Left cardiac atrium (tissue), 4 donors: ENCODE measurements around the gene LAP3. TPM values are rescaled to one million over a fixed set of nuclear protein-coding genes. Genes with fewer than 3 reads are reported as not detected.
A peak's percentile ranks its signal among the peaks of the same experiment; 100 is the strongest.

Experiments used
- ATAC-seq, 2 donors: fragments of 200-7000 bp; cut with Tn5 transposase; one replicate each; pipeline ENCODE4 v1.9.1; 2020; ENCODE audit warnings: mild to moderate bottlenecking in 2 of 2, moderate library complexity in 2 of 2
- DNase-seq: peaks from one replicate; pipeline ENCODE4 v3.0.0-alpha.2; 2020
- intact Hi-C, 2 donors: fragments of 100-400 bp; cut with DNase I; formaldehyde crosslinking; loops; one replicate each; pipeline versions ENCODE4 v1.14.1 to v1.15.1; 2022 to 2023
- total RNA-seq, 2 donors: library from RNA; stranded (reverse); fragmentation: NEBNext Ultra II Directional; extraction: Animal tissue kit (Norgen Biotek cat#: 25700); gene quantifications; one replicate each; pipeline ENCODE4 v1.2.1, GENCODE V29; 2021
- donor health status: DM: no; HTN: yes; CAD: no.
- donor health status: DM: no; HTN: yes; CAD: no; lungs with severe emphysema.
- donor health status: DM: yes; HTN: yes; CAD: no.
- donor health status: Dilated cardiomyopathy.

LAP3 gene
- total RNA-seq, 2 donors from 2014 or later, result 60.6 to 76.8 TPM

- DNase-seq, result no peak
- no peak for ATAC-seq
- intact Hi-C loops, result no loop called here
Measured at GRCh38 chr4:17605236-17605635, 28.2 kb downstream of the LAP3 start.

GRCh38 chr4:17613761-17614415, 36.9 kb downstream of the LAP3 start:
- intact Hi-C loops, result loop anchor here in 1 of 2 donors (5.0 kb wide), 1 partner anchor 37 kb away; the partner anchor contains the start of gene LAP3
- DNase-seq, result peak; percentile 33
- ATAC-seq, result peak; percentile 58 to 78

DNA sequence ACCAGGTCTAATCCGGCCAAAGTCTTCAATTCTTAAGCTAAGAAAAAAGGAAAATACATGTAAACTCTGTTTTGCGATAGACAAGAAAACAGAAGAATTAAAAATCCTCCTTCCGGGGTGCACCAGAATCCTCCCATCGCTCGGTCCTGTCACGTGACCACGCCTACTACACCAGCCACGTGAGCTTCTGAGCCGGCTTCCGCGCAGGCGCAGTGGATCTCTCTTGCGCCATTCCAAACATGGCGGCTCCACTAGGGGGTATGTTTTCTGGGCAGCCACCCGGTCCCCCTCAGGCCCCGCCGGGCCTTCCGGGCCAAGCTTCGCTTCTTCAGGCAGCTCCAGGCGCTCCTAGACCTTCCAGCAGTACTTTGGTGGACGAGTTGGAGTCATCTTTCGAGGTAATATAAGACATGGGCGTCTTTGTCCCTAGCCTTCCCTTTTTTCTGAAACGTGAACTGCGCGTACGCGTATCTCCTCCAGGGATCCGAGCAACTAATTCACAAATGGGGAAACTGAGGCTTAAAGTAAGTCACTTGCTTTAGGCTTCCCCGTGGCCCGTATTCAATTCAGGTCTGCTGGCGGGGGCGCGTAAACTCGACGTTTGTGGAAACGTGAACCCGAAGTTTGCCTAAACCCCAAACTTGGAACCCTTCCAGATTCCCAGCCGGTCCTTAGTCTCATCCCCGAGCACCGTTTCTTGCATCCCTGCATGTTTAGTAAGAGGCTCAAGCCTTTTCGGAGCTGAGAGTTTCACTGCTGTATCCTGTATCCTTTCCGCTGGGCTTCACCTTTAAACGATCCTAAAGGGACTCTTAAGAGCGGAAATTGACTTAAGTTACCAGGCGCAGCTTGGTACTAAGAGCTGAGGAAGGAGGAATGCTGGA, 37.7 kb downstream of the LAP3 start, which contains the start of gene MED28:
Gene MED28, plus strand, starts transcription at position 226 of the 884 bp plus-strand sequence. Its CDS starts 14 bp downstream, at position 240.
- peak; percentile 98 to 99 for ATAC-seq
- intact Hi-C loops, result loop anchor here in 1 of 2 donors (5.0 kb wide), 1 partner anchor 37 kb away; the partner anchor contains the start of gene LAP3
- peak; percentile 98 for DNase-seq

DNA sequence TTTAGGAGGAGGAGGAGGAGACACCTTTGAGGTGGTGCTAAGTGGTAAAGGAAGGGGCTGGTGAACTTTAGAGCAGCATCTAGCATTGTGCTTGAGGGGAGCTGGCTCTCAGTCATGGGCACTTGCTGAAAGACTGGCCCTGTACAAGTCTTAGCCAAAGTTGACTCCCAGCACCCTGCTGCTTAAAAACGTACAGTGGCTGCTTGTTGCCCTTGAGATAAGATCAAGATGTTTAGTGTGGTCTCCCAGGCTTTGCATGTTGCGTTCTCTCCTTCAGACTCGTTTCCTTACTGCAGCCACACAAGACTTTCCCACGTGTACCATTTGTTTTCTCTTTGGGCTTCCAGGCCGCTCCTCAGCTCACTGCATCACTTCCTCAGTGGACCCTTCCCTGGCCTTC, 39.3 kb downstream of the LAP3 start:
- ATAC-seq, result no peak
- intact Hi-C loops, result no loop called here
- DNase-seq, result no peak

- no peak for ATAC-seq
- no peak for DNase-seq
- intact Hi-C loops, result no loop called here
Measured at GRCh38 chr4:17618926-17619325, 41.9 kb downstream of the LAP3 start.

DNA sequence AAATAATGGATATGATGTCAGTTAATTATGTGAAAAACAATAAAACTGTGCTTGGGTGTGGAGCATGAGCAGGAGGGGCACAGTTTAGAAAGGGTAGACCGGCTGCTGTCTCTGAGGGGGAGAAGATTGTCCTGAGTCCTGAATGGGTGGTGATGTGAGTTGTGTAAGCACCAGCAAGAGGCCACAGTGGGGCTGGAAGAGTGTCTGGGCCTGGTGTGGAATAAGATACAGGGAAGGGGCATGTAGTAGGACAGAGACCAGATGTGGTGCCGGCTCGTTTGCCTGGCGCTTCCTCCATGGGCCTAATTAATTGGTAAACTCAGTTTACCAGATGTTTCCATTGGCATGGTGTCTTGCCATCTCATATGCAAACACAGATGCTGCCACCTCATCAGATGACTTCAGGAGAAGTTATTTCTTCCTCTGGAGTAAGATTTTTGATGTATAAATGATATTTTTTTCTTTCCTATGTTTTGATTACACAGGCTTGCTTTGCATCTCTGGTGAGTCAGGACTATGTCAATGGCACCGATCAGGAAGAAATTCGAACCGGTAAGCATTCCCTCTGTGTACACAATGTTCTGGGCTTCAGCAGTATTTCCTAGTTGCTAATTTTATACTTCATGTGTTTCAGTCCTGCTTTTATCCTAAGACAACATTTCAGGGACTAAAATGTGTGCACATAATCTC, 42.6 kb downstream of the LAP3 start:
- DNase-seq (no peak), ATAC-seq (no peak)
- intact Hi-C loops, result no loop called here

GRCh38 chr4:17623451-17624001, 46.5 kb downstream of the LAP3 start:
- intact Hi-C loops, result no loop called here
- DNase-seq (no peak), ATAC-seq (no peak)

DNA sequence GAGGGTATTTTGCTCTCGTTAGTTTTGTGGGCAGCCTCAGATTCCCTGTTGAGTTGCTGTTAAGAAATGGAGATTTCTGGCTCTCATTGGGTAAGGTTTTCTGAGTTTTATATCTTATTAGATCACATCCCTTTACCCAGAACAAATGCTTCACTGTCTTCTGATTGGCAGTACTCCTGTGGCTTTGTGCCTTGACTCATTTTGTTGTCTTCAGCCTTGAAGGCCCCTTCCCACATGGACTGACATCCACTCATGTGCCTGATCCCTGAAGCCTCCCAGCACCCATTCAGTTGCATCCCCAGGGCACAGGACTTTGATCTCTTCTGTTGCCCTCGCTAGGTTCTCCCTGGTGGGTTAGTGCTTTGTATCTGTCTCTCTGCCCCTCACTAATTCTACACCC, 47.8 kb downstream of the LAP3 start:
- intact Hi-C loops, result no loop called here
- ATAC-seq (no peak), DNase-seq (no peak)

DNA sequence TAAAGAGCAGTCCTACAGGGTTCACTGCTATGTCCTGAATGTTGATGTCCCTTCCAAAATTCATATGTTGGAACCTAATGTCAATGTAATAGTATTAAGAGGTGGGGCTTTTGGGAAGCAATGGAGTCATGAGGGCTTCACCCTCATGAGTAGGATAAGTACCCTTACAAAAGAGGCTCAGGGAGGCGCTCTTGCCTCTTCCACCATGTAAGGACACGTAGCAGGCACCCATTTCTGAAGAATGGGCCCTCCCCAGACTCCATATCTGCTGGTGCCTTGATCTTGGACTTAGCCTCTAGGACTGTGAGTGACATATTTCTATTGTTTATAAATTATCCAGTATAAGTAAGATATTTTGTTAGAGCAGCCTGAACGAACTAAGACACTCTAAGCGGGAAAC, 53.2 kb downstream of the LAP3 start:
- intact Hi-C loops, result loop anchor here in 1 of 2 donors (10.0 kb wide), 1 partner anchor 945 kb away; no protein-coding TSS in a partner anchor
- ATAC-seq, result no peak
- no peak for DNase-seq

DNA sequence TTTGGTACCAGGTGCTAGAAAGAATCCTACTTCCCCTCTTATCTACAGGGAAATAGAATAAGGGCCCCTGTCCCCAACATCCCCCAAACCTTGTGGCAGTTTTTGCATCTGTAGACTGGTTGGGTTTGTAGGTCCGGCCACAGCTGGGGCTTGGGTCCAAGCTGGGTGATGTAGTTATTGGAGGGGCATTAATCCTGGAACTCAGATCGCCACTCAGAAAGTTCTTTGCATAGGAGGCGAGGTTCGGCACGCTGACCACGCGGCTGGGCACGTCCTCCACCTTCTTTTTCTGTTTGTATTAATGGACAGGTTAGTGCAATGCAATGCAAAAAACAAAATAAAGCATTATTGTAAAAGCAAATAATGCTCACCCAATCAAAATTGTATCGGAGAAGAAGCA, 56.6 kb downstream of the LAP3 start:
- no peak for ATAC-seq
- intact Hi-C loops, result loop anchor here in 1 of 2 donors (10.0 kb wide), 1 partner anchor 941 kb away; no protein-coding TSS in a partner anchor
- DNase-seq, result no peak

DNA sequence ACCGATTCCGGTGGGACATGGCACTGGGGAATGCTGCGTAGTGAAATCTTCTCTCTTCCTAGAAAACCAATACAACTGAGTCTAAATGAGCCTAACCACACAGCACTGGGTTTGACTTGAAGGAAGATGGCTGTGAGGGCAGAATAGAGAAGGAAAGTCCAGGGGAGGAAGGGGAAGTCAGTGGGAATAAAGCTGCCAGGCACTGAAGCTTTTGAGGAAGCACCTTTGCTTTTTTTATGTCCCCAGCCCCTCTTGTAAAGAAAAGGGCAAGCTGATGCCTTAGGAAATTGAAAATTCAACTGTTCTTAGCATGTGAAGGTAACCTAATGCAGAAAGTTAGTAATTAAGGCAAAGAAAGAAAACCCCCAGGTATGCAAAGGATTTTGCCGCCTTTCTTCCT, 58.1 kb downstream of the LAP3 start:
- DNase-seq (no peak), ATAC-seq (no peak)
- intact Hi-C loops, result loop anchor here (5.0 to 10.0 kb wide), 2 partner anchors 83 to 940 kb away; no protein-coding TSS in a partner anchor

DNA sequence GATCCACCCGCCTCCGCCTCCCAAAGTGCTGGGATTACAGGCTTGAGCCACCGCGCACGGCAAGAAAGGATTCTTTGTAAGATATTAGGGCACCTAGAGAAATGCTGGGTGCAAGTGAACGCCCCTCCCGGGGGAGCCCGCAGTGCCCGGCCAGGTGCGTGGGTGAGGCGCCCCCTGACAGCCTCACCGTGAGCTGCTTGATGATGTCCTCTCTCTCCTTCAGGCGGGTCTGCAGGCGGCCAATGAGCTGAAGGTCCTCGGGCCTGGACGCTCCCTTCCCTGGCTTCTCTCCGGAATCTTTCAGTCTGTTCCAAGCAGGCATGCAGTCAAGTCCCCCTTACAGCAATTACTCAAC, 59.3 kb downstream of the LAP3 start:
- peak; percentile 8 to 18 for ATAC-seq
- DNase-seq, result no peak
- intact Hi-C loops, result loop anchor here (2.0 to 10.0 kb wide), 3 partner anchors 84 to 938 kb away; no protein-coding TSS in a partner anchor

- ATAC-seq (peak; percentile 87 to 89), DNase-seq (peak; percentile 82)
- intact Hi-C loops, result loop anchor here (2.0 to 10.0 kb wide), 3 partner anchors 85 to 938 kb away; no protein-coding TSS in a partner anchor
Measured at GRCh38 chr4:17636696-17637622, 60.0 kb downstream of the LAP3 start.

DNA sequence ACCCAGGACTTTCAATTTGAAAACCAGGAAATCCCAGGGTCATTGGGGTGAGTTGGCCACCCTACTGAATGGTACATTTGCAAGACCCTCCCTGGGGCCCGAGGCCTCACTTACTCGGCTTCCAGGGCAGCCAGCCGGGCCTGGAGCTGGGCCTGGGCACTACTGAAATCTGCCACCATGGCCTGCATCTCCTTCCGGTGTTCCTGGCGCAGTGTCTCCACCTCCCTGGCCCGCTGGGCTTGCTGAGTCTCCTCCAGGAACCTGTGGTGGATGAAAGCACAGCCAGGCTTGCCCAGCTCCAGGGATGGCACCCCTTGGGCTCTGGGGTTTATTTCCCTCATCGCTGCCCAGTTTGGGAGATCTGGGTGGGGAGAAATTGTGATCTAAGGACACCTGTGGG, 62.1 kb downstream of the LAP3 start:
- intact Hi-C loops, result loop anchor here (5.0 to 10.0 kb wide), 2 partner anchors 87 to 936 kb away; no protein-coding TSS in a partner anchor
- ATAC-seq, result no peak
- DNase-seq, result no peak

GRCh38 chr4:17642398-17642783, 65.4 kb downstream of the LAP3 start:
- no peak for ATAC-seq
- DNase-seq, result no peak
- intact Hi-C loops, result no loop called here

DNA sequence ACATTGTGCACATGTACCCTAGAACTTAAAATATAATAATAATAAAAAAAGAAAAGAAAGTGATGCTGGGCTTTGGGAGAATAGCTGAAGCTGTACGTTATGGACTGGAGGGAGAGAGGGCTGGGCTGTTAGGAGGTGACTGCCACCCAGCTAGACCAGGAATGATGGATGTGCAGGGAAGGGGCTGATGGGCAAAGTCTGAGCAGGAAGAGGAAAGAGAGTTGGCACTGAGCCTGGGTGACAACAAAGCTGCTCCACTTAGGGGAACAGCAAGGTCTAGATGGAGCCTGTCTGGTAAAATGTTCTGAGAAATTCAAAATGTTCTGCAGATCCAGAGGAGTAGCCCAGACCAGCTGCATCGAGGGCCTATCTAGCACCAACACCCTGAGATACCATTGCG, 69.7 kb downstream of the LAP3 start:
- no peak for DNase-seq
- intact Hi-C loops, result no loop called here
- no peak for ATAC-seq

- intact Hi-C loops, result no loop called here
- ATAC-seq (no peak), DNase-seq (no peak)
Measured at GRCh38 chr4:17647176-17647806, 70.3 kb downstream of the LAP3 start.

DNA sequence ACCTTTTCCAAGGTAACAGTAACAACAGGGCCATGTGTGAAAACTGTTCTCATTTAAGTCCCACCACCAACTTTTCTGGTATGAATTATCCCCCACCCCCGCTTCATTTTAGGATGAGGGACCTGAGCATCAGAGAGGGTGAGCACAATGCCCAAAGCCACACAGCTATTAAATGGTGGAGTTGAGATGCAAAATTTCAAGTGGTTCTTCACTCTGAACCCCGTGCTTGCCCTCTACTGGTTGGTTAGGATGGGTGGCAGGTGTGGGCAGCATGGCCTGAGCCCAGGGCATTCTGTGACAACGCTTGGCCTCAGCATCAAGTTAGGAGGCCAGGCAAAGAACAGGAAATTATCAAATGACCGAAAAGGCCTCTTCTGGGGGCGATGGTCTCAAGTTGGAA, 70.9 kb downstream of the LAP3 start:
- DNase-seq, result no peak

More for the DNA sequence above, 70.9 kb downstream of the LAP3 start:
- intact Hi-C loops, result no loop called here
- no peak for ATAC-seq
